D721Med (cell line): ENCODE results near the gene BMP10.

Experiments
- DNase-seq: peaks from one replicate; pipeline ENCODE4 v3.0.0; 2011; ENCODE audit warnings: low spot score; ENCODE audit not compliant: insufficient read length
- FAIRE-seq: peaks from 2 replicates; lab custom pipeline; 2011; peaks lifted over from hg19 to GRCh38; lab: Jason Lieb, UNC
- TF ChIP-seq, protein P1 (sequence below): IDR thresholded peaks from 2 replicates; pipeline ENCODE4 v1.5.1; 2012; ENCODE audit warnings: mild to moderate bottlenecking, control low read depth; ENCODE audit not compliant: insufficient read depth; ENCODE audit errors: missing control alignments

BMP10 gene

DNA sequence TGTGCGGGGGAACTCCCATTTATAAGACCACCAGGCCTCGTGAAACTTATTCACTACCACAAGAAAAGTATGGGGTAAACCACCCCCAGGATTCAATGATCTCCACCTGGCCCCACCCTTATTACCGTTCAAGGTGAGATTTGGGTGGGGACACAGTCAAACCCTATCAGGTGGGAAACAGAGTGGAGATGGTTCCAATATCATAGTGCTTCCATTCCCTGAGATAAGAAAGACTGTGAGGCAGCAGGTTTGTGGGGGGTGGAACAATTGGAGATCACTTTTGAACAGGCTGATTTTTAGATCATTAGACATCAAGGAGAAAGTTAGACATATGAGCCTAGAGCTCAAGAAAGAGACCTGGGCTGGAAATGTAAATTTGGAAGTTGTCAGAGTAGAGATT, 42.2 kb upstream of the BMP10 start:
- TF ChIP-seq, protein P1, sequence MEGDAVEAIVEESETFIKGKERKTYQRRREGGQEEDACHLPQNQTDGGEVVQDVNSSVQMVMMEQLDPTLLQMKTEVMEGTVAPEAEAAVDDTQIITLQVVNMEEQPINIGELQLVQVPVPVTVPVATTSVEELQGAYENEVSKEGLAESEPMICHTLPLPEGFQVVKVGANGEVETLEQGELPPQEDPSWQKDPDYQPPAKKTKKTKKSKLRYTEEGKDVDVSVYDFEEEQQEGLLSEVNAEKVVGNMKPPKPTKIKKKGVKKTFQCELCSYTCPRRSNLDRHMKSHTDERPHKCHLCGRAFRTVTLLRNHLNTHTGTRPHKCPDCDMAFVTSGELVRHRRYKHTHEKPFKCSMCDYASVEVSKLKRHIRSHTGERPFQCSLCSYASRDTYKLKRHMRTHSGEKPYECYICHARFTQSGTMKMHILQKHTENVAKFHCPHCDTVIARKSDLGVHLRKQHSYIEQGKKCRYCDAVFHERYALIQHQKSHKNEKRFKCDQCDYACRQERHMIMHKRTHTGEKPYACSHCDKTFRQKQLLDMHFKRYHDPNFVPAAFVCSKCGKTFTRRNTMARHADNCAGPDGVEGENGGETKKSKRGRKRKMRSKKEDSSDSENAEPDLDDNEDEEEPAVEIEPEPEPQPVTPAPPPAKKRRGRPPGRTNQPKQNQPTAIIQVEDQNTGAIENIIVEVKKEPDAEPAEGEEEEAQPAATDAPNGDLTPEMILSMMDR = no peak
- no peak for FAIRE-seq
- no peak for DNase-seq

DNA sequence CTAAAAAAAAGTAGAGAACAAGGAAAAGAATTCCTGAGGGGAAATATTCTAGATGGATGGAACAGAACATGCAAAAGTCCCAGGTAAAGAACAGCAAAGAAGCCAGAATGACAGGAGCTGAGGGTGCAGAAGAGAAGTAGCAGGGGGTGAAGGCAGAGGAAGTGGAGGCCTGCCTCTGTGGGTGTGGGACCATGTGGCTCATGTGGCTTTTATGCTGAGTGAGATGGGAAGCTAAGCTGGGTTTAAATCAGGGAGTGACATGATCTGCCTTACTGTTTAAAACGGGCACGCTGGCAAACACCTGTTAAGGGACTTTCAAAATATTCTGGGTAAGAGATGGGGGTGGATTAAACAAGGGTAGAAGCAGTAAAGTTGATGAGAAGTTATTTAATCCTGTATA, 41.5 kb upstream of the BMP10 start:
- no peak for DNase-seq

DNA sequence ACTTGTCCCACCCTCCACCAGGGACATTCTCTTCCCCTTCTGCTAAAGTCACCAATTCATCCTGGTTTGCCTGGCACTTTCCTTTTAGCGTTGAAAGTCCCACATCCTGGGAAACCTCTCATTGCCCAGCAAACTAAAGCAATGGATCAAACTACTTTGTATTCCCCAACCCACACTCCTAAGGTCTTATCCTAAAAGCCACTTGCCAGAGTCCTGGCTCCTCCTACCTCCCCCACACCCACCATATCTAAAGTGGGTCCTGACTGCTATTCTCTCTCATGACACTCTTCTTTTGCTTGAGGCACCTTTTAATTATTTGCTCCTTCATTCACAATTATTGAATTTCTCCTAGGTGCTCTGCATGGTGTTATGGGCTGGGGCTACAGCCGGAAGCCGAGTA, 40.9 kb upstream of the BMP10 start:
- no peak for DNase-seq
- TF ChIP-seq, protein P1 = no peak
- no peak for FAIRE-seq

More for the DNA sequence above, 41.5 kb upstream of the BMP10 start:
- TF ChIP-seq, protein P1 = no peak
- FAIRE-seq = no peak

DNA sequence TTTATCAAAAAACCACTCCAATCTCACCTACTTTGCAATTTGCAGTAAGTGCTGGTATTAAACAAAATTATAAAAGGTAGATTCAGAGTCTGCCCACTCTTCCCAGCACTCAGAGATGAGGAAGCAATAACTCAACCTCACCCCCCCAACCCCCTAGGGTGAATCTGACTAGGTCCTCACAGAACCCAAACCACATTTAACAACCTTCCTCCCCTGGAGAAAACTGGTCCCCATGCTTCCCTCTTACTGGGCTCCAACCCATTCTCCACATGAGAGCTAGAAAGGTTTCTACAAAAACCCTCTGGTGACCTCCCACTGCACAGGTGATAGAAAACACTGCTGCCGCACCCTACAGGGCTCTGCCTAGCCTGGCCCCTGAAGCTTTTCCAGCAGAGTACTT, 40.5 kb upstream of the BMP10 start:
- DNase-seq = no peak
- TF ChIP-seq, protein P1 = no peak
- FAIRE-seq = no peak

DNA sequence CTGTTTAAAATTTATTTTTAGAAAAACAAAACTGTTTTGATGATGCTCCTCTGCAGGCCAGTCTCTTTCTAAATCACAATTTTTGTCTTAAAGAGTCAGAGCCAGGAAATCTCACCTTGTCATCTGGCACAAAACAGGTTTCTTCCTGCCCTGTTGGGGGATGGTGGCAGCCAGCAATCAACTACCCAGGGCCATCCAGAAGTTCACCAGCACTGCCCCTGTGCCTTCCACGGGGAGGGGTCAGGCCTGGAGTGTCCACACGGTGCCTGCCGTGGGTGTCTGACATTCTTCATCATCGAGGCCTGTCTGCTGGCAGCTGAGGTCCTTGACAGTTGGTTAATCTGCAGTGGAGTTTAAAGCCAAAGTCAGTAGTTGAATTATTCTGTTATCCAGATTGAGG, 40.0 kb upstream of the BMP10 start:
- no peak for FAIRE-seq
- DNase-seq = no peak
- TF ChIP-seq, protein P1 = no peak

DNA sequence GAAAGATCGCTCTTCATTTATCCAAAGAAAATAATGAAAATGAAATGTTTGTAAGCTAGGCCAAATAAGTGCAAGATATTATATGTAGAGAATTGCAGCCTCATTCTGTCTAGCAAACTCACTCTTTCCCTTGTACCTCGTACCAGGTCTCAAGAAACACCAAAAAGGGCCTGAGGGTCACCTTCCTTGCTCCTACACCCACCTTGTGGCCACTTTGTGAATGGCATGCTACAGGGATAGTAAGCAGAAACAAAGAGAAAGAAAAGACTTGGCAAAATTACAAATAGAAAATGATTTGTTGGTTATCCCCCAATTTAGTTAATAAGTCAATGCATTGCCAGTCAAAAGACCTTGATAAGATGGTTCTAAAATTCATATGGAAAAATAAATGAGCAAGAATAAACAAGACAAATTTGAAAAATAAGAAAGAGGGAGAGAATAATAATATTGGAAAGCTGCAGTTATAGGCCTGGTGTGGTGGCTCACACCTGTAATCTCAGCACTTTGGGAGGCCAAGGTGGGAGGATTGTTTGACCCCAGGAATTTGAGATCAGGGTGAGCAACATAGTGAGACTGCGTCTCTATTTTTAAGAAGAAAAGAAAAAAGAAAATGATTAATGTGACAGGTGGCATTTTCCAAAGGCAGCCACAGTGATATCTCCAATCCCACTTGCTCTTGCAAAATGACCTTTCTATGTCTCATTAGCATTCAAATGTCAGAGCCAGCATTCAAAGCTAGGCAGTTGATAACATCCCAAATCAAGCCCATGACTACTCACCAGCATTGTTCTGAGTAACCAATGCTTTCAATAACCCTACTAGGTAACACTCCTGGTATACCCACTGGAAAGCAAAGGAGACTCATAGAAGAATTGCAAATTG, 38.8 kb upstream of the BMP10 start:
- FAIRE-seq (no peak), DNase-seq (no peak)
- TF ChIP-seq, protein P1 = peak; percentile 80

DNA sequence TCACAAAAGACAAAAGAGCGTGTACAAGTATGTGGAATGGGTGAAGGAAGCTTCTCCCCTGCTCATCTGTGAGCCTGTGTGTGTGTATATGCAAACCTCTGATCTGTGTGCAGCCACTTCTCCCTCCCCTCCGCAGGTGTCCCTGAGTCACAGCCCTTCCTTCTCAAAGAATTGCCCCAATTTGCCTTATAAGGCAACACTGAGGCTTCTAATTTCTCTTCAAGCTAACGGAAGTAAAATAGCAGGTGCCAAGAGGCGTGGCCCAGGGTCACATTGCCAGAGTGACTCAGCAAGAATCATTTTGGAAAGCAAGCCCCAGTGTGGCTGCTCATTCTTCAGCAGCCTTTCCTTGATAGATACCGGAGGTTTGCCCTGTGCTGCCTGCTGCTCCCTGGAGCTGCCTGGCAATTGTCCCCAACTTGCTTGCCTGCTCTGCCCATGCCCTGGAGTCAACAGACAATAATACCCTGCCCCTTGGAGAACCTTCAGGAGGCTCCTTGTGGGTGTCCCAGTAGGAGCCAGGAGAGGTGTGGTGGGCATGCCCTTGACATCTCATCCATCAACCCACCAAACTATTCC, 37.3 kb upstream of the BMP10 start:
- FAIRE-seq (no peak), DNase-seq (no peak)
- TF ChIP-seq, protein P1 = no peak
